HL-60 (cell line): ENCODE data around the gene WNT7A.

Experiments
- DNase-seq, 2 experiments: peaks; one replicate each; pipeline ENCODE4 v3.0.0-alpha.2; 2010 to 2020; ENCODE audit warnings: low read depth in 1 of 2, low spot score in 1 of 2
- H3K27ac ChIP-seq: fragments of 250-450 bp; sonication (Bioruptor Pico); replicated peaks from 2 replicates; pipeline ENCODE4 v1.5.1; 2020; ENCODE audit warnings: mild to moderate bottlenecking, moderate library complexity
- H3K27me3 ChIP-seq: fragments of 250-450 bp; sonication (Bioruptor Pico); 2 replicates; pipeline ENCODE4 v1.5.1; 2021; ENCODE audit warnings: mild to moderate bottlenecking, moderate library complexity; ENCODE audit not compliant: insufficient read depth, poor library complexity, severe bottlenecking
- H3K4me3 ChIP-seq: replicated peaks from 2 replicates; pipeline ENCODE4 v1.5.1; 2011; ENCODE audit warnings: mild to moderate bottlenecking, control low read depth, low read length; ENCODE audit not compliant: insufficient read depth
- CTCF ChIP-seq: IDR thresholded peaks from one replicate; pipeline ENCODE4 v1.5.1; 2011; ENCODE audit warnings: low read length, control low read depth, inconsistent platforms; ENCODE audit not compliant: insufficient read depth
- GABPA ChIP-seq: IDR thresholded peaks from 2 replicates; pipeline ENCODE4 v1.6.1; 2012; ENCODE audit warnings: low read depth
- POLR2AphosphoS5 ChIP-seq: IDR thresholded peaks from 2 replicates; pipeline ENCODE4 v1.6.1; 2012; ENCODE audit warnings: low read depth
- REST ChIP-seq: IDR thresholded peaks from 2 replicates; pipeline ENCODE4 v1.6.1; 2012; ENCODE audit warnings: low read depth; ENCODE audit not compliant: insufficient replicate concordance
- SPI1 ChIP-seq: IDR thresholded peaks from 2 replicates; pipeline ENCODE4 v1.6.1; 2012; ENCODE audit warnings: low read depth, mild to moderate bottlenecking, borderline replicate concordance

The WNT7A gene

GRCh38 chr3:13838421-13838820, 41.5 kb downstream of the WNT7A start:
- TF ChIP-seq CTCF (no peak), REST (no peak), POLR2AphosphoS5 (no peak), GABPA (no peak), SPI1 (no peak)
- Histone ChIP-seq H3K27ac (no peak overlapping the region), H3K27me3 (no peaks in the 10 kb centered on the region), H3K4me3 (no peak overlapping the region)
- DNase-seq, result no peak

- no peak overlapping the region for H3K4me3 ChIP-seq
- no peak for DNase-seq
- no peak overlapping the region for H3K27ac ChIP-seq
- H3K27me3 ChIP-seq, result no peaks in the 10 kb centered on the region
- TF ChIP-seq POLR2AphosphoS5 (no peak), GABPA (no peak), REST (no peak), SPI1 (no peak), CTCF (no peak)
Measured at GRCh38 chr3:13837751-13838150, 42.1 kb downstream of the WNT7A start.

- TF ChIP-seq GABPA, result no peak
- TF ChIP-seq REST, result no peak
- no peak for TF ChIP-seq SPI1
- no peak for TF ChIP-seq CTCF
- TF ChIP-seq POLR2AphosphoS5, result no peak
- no peak overlapping the region for H3K4me3 ChIP-seq
- H3K27ac ChIP-seq, result no peak overlapping the region
- no peaks in the 10 kb centered on the region for H3K27me3 ChIP-seq
- DNase-seq, result no peak
Measured at GRCh38 chr3:13836658-13837587, 42.9 kb downstream of the WNT7A start.
